CD4-positive, alpha-beta T cell treated with Interleukin-17A for 1 hour (primary cell): Measurements from ENCODE around the gene FANCI.

Experiments
- DNase-seq: peaks from one replicate; pipeline ENCODE4 v3.0.0-alpha.2; 2020

The FANCI gene

DNA sequence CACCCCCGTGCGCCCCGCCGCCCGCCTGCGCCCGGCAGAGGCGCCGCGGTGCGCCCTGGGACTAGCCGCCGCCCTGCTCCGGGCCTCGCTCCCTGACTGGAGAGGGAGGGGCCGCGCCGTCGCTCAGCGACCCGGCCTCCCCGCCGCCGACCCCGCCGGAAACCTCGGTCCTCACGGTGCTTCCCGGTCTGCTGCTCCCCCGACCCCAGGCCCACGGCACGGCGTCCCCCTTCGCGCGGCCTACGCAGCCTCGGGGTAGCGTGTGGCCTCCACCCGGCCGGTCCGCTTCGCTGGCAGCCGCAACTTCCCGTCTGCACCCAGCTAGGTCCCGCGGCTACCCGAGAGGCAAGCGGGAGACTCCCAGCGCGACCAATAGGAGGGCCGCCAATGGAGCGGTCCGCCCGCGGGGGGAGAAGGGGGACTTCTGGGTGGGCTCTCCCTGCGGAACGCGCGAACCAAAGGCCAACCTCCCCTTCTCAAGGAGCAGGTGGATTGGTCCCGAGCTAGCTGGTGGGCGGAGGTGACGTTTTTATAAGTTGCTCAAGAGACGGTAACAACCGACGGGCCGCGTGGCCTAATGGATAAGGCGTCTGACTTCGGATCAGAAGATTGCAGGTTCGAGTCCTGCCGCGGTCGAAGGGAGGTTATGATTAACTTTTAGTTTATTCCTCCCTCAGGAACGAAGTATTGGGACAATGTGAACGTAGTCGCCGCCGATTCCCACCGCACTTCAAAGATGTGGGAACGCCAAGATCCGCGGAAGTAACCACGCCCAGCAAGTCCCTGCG lies 90.9 kb downstream of the FANCI start, which contains the start of gene POLG:
TSS of gene POLG (minus strand) at position 315 of the 788 bp plus-strand sequence. CDS start 1,070 bp downstream, outside the sequence.
- peak; percentile 99 for DNase-seq

DNA sequence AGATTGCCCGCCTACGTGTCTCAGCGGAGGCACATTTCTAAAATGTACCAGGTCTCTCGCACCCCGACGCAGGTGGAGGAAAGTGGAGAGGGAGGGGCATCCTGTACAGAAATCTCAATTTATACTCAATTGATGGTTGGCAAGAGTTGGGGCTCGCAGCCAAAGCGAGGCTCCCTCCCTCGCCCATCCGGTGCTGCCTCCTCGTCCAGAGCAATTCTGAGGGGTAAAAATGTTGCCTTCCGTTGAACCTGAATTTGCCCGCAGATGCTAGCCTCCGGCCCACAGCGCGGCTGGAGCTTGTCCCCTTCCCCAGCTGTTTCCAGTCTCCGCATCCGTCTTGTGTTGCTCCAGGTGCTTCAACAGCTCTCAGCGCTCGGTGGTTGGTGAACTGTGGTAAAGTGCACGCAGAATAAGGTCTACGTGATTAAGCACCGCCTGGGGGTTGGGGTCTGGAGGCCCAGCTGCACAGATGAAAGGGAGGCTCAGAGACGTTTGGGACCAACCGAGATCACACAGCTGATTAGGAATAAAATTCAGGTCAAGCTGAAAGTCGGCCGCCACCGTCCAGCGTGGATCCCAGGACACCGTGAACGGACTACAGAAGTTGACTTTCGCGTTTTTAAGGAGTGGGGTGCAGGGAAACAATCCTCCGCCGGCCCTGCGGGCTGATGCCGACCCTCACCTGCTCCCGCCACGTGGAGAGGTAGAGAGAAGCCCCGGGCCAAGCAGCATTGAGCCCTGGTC lies 91.7 kb downstream of the FANCI start:
- peak; percentile 55 for DNase-seq

DNA sequence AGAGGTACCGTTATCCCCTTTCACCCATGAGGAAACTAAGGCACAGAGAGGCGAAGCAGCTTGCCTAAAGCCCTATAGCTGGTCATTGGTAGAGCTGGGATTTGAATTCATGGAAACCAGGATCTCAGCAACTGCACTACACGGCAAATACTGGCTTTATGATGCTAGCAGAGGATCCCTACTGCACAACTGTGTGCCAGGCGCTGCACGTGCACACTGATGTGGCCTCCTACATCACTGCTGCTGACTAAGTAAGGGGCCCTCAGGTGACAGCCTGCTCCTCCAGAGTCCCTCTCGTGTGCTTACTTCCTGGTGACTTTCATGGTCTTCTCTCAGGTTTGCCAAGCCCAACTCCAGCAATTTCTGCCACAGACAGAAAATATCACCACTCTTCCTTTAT lies 94.3 kb downstream of the FANCI start:
- no peak for DNase-seq

DNA sequence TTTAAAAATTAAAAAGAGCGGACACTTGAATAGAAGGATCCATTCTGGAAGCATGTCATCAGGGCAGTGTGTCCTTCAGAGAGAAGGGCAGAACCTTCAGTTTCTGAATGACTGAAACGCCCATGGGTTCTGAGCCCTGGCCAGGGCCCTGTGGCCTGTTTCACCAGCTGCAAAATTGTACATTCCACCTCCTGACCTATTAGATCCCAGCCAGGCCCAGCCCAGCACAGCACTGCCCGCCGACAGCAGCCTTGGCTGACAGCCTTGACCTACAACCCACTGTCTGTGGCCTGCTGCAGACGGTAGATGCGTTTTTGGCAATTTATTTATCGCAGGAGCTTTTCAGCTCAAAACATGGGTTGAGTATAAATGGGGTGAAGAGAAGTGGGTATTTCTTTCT lies 96.8 kb downstream of the FANCI start:
- no peak for DNase-seq

DNA sequence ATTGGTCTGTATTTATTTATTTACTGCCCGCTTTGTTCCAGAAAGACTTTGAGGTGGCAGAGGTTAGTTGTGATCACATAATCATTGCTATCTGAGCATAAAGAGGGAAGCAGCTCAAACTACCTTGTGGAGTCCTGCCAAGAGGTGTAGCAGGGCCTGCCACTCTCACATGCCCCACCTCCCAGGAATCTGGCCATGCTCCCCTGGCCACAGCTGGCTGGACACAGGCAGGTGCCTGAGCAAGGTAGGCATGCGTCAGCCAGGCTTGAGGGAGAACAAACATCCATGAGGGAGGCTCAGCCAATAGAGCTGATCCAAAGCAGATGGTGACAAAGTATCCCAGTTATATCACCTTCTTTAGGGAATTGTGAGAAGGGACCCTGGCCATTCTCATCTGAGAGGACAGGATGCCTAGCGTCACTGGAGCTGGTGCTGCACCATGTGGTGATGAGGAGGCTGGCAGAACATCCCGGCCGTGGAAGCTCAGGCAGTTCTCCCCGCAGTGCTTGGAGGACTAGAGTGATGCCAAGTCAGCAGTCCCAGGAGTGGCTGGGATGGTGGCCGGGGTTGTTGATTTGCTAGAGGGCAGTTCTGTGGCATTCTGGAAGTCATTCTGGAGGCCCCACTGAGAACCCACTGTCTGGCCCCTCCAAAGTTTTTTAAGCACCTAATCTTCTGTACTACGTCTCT lies 97.7 kb downstream of the FANCI start:
- no peak for DNase-seq

DNA sequence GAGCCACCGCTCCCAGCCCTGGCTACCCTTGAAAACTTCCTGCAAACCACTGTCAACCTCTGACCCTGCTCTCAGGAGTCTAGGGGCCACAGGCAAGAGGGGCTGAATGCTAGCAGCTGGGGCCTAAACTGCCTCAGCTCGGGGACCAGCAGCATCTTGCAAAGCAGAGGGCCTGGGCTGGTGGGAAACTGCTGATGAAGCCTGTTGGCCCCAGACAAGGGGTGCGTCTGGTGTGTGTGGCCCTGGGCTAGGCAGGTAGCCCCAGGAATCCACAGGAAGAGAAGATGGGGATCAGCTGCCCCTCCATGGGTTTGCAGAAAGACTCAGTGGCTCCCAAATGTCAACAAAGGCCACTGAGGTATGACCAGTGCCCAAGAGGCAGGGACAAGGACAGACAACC lies 99.1 kb downstream of the FANCI start:
- DNase-seq = no peak

DNA sequence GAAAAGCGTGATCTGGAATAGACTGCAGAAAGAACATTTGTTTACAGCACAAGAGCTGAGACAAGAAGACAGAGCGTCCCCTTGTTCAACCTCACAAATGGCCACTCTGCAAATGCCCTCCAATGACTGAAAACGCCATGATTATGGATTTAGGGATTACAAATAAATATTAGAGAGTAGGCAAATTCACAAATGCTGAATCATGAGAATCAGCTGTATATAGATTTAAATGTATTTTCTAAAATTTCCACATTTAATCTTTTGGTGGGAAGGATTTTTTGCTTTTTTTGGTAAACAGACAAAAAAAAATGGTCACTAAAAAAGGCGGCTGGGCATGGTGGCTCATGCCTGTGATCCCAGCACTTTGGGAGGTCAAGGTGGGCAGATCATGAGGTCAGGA lies 101.5 kb downstream of the FANCI start:
- no peak for DNase-seq

DNA sequence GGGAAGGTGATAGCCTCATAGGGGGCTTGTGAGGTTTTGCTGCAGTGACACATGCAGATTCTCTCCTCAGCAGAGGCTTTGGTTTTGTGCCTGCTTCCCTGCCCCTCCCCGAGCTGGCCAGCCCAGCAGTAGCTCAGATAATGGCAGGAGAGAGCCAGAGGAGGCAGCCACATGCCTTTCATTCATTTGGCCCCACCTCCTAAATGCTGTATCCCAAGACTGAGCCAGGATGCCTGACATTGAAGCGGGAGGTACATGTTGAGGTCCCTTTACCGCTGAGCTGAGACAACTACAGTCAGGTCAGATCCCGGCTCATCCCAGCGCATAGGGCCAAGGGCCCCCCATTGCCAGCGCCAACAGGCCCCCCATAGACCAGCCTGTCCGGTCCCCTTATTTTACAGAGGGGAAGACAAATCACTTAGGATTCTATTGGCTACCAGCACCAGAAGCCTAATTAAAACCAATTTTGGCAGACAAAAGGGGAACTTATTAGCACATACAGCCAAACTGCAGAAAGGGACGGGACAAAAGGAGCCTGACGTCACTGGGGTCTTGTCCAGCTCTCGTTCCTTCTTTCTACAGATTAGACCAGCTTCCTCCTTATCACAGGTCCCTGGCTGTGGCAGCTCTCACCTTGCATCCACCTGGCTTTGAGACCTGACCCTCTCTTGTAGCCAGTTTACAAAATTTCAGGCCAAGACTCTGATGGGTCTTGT lies 102.9 kb downstream of the FANCI start:
- DNase-seq = no peak

DNA sequence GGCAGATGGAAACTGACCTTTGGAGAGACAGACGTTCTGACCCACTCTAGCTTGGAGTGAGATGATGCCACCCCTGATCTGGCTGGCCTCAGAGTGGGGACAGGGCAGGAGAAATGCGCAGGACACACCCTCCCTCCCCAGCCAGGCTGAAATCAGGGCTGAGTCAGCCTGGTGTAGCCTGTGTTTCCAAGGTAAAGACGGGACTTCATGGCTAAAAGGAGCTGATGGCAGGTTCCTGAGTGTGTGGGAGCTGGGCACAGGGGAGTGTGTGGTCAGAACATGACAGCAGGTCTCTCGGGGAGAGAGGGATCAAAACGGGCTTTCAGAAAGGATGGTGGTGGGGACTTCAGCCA lies 105.4 kb downstream of the FANCI start:
- DNase-seq = no peak

DNA sequence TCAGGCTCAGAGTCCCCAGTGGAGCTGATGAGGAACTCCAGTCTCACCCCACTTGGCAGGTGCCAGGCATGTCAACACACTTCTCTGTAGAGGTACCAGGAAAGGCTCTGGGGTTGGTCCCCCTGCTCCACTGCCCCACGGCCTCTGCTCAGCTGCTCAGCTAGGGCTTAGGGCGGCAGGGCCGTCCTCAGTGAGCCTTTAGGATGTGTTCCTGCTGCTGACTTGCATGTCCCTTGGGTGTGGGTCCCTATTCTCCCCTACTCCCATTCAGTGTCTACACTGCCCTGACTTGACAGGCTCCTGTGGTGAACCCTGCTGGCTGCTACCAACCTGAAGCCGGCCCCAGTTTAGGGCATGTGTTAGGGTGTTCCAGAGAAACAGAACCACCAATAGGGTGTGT lies 108.7 kb downstream of the FANCI start:
- DNase-seq = no peak

DNA sequence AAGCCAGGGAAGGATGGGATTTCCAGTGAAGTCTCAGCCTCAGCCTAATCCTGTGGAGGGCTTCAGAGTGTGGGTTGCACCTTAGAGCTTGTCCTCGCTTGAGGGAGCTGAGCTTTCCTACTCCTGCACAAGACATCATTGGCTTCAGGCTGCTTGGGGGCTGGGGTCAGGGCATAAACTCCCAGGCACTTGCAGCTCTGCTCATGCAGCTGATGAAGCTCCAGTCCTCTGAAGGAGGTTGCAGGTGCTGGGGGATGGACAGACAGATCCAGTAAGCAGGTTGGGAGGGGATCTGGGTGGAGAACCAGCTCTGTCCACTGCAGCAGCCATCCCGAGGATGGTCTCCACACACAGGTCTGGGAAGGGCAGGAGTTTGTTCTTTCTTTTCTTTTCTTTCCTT lies 110.2 kb downstream of the FANCI start:
- no peak for DNase-seq

DNA sequence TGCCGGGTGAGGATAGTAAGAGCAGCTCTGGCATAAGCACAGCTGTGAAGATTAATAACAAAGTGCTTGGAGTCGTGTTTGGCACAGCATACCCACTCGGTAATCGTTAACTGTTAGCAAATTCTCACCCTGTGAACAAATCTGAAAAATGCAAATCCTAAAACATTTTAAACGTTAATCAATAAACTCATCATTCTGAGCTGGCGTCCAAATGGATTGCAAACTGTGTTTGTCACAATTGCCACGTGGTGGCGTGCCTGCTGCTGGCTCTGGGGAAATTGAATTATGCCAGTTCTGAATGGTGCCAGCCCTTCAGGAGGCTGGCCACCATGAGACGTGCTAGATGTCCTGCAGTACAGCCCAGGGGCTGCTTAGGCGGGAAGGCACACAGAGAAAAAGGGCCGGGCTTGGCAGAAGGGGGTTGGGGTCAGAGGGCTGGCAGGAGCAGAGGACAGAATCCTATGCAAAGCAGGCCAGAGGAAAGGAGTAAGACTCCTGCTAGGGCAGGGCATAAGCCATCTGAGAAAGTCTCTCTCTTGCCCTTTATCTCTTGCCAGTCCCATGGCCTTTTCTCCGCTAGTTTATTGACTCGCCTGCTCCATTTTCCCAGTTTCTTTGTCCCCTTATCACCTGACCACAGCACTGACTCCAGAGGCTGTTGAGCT lies 113.0 kb downstream of the FANCI start:
- peak; percentile 20 for DNase-seq

DNA sequence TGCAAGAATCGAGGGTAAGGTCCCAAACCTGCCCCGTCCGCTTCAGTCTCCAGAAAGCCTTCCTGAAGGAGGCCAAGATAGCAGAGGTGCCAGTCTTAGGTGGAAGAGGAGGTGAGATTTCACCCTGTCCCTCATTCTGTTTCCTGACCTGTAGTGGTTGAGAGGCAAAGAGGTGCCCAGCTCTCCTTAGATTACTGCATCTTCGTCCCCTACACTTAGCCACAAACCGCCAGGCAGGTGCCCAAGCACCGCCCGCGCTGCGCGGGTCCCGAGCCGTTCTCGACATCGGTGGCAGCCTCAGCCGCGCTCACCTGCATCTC lies 114.6 kb downstream of the FANCI start:
- DNase-seq = no peak

DNA sequence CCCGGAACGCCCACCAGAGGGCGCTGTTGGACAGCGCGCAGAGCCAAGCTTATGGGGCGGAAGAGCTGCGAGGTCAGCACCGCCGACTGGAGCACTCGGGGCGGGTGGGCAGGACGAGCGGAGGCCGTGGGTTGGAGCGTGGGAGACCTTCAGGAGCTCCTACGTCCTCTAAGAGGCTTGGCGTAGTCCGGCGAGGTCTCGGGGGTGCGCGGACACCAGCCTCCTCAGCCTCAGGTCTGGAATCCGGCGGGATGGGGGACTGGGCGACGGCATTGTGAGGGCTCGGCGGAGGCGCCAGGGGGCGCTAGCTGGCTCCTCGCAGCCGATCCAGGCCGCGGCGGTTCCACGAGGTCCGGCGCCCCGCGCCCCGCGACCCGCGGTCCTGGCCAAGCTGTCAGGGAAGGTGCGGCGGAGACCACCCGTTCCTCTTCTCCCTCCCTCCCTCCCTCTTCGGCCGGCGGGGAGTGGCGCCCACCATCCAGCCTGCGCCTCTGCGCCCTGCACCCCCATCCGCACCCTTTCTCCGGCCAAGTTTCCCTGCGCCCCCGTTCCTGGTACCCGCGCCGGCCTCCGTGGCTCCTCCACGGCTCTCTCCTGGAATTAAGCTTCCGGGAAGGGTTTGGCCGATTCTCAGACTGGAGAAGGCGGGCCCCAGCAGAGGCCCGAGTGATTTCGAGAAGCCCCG lies 115.1 kb downstream of the FANCI start:
- peak; percentile 85 for DNase-seq

DNA sequence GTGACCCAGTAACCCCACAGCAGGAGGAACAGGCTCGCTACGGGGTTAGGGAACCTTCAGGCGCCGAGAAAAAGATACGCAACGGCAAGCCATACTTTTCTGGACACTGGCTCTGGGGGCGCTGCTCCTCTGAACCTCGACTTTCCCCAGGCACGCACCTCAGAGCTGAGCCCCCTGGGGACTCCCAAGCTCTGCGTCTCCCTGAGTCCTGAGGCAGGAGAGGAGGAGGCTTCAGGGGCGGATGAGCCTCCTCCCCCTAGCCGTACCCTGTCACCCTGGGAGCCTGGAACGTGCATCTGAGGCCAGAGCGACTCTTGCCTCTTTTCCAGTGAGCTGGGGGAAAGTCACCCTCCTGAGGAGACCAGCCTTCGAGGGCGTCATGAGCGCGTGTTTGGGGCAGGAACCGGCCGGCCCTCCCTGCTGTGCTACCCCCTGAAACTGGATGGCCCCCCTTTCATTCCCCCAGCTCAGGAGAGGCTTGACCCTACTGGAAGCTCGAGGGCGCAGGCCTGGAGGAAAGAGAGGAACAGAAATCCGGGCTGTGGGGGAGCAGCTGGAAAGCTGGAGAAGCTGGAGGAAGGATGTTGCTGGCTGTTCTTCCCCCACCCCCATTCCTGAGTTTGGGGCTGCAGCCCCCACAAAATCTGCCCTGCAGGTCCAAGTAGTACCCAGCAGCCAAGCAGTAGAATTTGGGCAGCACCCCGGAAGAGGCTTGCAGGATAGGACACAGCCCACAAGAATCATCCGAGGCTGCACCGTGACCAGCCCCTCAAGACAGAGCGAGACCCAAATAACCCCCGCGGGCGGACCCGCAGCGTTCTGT lies 115.9 kb downstream of the FANCI start:
- DNase-seq = no peak

DNA sequence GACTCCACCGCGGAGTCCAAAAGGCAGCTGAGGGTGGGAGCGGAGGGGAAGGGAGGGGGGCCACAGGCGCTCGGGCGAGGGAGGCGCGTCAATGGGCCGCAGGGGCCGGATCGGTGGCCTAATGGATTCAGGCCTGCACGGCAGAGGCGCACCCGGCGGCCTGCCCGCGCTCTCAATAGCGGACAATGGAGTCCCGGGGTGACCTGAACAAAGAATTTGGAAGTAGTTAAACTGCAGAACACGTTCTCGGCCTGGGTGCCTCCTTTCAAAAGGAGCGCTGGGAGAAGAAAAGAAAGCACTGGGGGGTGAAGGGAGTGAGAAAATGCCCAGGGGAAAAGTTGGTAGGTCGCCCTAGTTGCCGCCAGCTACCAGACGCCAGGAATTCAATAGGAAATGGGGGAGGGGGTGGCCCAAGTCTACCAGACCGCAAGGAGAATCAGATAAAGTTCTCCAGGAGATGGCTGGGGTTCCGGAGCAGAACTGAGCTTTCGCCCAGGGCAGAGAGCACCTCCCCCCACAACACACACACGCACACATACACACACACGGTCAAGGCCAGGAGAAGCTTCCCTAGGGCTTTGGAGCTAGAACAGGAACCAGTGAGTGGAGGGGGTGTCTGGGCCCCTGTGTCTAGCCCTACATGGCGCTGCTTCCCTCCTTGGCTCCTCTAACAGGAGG lies 116.7 kb downstream of the FANCI start:
- DNase-seq = no peak

DNA sequence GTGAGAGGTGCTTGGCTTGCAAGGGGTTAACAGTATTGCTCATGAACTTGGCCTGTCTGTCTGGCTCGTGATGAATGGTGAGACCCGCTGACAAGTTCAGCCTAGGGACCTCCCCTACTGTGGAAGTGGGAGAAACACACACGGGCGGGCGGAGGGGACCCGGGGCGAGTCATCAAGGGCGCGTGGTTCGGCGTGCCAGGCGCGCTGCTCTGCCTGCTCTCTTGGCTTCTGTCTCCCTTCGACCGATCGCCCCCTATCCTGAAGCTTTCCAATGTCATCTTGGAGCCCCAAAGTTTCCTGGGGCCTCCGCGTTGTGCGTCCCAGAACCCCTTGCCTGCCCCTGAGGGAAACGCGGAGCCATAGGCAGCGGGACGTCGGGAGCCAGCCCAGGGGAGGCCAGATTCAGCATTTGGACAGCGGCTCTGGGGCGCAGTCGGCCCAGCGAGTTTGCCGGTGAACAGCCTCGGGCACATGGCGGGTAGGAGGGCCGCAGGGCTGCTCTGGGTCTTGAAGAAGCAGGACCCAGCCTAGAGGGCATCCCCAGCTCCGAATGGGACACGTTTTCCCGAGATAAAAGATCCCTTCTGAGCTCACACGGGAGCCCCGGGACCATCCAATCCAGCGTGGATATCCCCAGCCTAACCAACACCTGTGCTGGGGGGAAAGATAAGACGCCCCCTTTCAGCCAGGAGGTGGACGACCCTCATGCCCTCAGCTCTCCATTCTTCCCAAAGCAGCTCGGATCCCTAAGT lies 117.8 kb downstream of the FANCI start:
- peak; percentile 56 for DNase-seq

DNA sequence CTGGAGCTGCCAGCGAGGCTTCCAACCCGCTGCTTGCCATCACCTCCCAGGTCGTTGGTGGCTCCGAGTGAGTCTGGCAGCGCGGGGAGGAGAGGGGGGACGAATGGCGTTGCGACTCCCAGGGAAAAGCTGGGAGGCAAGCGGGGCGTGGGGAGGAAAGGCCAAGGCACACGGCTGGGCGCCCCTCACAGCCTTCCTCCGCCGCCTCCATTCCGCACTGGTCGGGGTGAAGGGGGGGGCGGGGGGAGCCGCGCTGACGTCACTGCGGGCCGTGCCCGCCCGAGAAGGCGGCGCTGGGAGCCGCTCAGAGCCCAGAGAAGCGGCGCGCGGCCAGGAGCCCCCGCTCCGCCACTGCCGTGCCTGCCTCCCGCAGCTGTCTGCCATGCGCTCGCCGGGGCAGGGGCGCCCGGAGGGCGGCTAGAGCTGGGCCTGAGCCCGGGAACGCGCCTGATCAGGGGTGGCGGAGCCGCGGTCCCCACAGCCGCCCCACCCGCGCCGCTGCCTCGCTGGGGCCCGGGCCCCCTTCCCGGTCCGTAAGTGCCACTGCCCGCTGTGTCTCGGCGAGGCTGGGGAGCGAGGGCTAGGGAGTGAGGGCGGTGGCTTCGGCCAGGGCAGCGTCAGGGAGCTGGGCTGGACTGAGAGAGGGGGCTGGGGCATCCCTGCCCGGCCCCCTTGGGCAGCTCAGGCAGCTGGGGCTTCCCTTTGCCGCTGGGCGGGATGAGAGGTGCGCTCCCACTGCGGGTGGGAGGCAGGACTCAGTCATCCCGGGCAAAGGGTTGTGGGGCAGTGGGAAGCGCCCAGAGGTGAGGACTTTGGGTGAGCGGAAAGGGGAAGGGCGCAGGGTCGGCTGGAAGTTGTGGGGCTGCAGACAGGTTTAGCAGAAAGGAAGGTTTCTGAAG lies 118.7 kb downstream of the FANCI start:
- DNase-seq = no peak

DNA sequence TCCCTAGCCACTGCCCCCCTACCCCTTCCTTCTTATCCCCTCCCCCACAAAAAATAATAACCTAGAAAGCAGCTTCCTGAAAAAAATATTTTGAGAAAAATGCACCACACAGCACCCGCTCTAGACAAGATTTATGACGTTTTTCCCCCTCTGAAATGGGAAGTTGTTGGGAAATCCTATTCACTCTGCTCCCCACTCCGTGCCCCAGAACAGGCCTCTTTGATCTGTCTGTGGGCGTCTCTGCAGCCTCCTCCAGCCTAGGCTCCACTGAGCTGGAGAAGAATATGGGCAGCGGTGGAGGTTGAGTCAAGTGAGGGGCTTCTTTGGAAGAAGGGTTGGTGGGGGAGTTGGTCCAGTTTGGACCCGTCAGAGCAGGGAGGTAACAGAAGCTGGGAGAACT lies 119.4 kb downstream of the FANCI start:
- no peak for DNase-seq
